ENCODE data around the gene IL18. TPM values are rescaled to one million over a fixed set of nuclear protein-coding genes. Genes with fewer than 3 reads are reported as not detected.

Gene IL18
- polyA plus RNA-seq, 2 of the 4 experiments (the other 2 are of a cell fraction): 95.5 to 119 TPM

DNA sequence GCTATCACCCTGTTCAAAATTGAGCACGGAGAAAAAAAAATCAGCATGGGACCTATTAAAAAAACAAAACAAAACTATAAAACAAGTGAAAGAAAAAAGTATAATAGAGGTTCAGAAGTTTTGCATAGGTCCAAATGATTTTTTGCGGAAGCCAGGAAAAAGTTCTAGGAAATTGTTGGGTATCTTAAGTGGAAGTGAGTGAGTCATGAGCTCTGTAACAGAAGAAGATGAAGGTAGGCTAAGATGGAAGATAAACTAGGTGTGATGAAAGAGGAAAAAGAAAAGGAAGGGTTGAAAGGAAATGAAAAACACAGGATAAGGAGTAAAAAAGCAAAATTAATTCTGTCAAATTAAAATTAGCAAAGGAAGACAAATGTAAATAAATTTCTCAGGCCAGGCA, 49.4 kb downstream of the IL18 start:
- ChIA-PET POLR2A (no interaction called here), CTCF (interaction anchor here (0.9 to 6.5 kb wide), 22 partner anchors 9 to 183 kb away, joined by 3 to 50 read pairs (median 5); partner anchors contain the start of gene BCO2)
- FAIRE-seq (no peak), DNase-seq (ENCODE audit: low read depth in 1 of 2, low spot score in 1 of 2) (no peak), ATAC-seq (no peak)
- TF ChIP-seq CEBPB (IDR thresholded peaks at IDR 0.05) (no peak), CBX8 (IDR thresholded peaks at IDR 0.05) (no peak), FOXS1 (CRISPR knock-in tag; IDR thresholded peaks at IDR 0.05) (no peak)
- no peaks in the 10 kb centered on the region for H3K9me3 ChIP-seq
- no peak overlapping the region for H3K4me2 ChIP-seq
- 77% methylated on average over 2 of the region's 2 CpGs for WGBS (ENCODE audit: missing lambda C conversion rate)
- no peak overlapping the region; a peak in 1 of 6 replicates for H3K27ac ChIP-seq
- H3K4me1 ChIP-seq: 0 out of 3 replicates have a peak, but pooled peaks cover 3% of the 10 kb centered on the region
- H3K4me3 ChIP-seq: no peak overlapping the region

DNA sequence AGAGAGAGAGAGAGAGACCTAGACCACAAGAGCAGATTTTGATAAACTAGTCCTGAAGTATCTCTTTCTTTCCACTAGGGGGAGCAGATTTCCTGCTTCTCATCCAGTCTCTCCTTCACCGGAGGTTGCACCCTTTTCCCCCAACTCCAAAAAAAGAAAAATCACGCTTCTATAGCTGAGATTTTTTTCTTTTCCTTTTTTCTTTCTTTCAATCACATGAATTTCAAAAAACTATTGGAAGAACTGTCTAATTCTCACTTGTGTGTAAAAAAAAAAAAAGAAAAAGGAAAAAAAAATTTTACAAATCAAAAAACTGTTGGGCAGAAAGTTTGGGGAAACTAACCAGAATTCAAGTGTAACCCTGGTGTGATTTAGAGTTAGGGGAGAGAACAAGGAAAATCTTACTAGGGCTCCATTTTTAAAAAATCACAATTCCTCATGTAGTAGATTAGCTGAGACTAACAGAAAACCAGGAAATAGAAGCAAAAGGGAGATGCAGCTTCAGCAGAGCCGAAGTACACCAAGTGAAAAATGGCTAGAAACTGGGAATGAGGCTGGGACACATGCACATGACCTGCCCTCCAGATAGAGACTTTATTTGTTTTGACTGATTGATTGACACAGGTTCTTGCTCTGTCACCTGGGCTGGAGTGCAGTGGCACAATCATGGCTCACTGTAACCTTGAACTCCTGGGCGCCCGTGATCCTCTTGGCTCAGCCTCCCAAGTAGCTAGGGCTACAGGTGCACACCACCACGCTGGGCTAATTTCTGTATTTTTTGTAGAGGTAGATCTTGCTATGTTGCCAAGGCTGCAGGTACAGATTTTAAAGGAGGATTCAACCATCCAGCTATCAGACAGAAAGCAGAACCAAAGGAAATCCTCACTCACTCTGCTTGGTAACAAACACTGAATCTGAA, 50.1 kb downstream of the IL18 start:
- WGBS (ENCODE audit: missing lambda C conversion rate): 50% methylated on average over 5 of the region's 6 CpGs
- Histone ChIP-seq H3K4me2 (peak overlapping the region; percentile 60), H3K27ac (peak overlapping the region; percentile 52 to 60; a peak in 3 of 6 replicates), H3K4me1 (0 out of 3 replicates have a peak, but pooled peaks cover 3% of the 10 kb centered on the region), H3K4me3 (no peak overlapping the region), H3K9me3 (no peaks in the 10 kb centered on the region)
- no peak for FAIRE-seq
- DNase-seq (ENCODE audit: low read depth in 1 of 2, low spot score in 1 of 2): peak; percentile 31 to 64
- POLR2A ChIA-PET: no interaction called here
- CTCF ChIA-PET: interaction anchor here (0.6 to 6.5 kb wide), 38 partner anchors 9 to 945 kb away, joined by 3 to 50 read pairs (median 4); partner anchors contain the start of gene BCO2
- peak; percentile 66 to 80; a peak in 4 of 6 replicates for ATAC-seq
- TF ChIP-seq, protein P1, sequence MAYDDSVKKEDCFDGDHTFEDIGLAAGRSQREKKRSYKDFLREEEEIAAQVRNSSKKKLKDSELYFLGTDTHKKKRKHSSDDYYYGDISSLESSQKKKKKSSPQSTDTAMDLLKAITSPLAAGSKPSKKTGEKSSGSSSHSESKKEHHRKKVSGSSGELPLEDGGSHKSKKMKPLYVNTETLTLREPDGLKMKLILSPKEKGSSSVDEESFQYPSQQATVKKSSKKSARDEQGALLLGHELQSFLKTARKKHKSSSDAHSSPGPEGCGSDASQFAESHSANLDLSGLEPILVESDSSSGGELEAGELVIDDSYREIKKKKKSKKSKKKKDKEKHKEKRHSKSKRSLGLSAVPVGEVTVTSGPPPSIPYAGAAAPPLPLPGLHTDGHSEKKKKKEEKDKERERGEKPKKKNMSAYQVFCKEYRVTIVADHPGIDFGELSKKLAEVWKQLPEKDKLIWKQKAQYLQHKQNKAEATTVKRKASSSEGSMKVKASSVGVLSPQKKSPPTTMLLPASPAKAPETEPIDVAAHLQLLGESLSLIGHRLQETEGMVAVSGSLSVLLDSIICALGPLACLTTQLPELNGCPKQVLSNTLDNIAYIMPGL (CRISPR knock-in tag; IDR thresholded peaks at IDR 0.05; ENCODE audit: borderline replicate concordance): no peak
- TF ChIP-seq SMC3 (IDR thresholded peaks at IDR 0.05) (peak; percentile 68), ZNF302 (CRISPR knock-in tag; IDR thresholded peaks at IDR 0.05) (no peak), RAD21 (conservative IDR thresholded peaks at IDR 0.05 in 1 of 2, IDR thresholded peaks at IDR 0.05 in 1 of 2) (peak; percentile 69 to 78), JUNB (IDR thresholded peaks at IDR 0.05) (no peak)
- TF ChIP-seq, protein P2, sequence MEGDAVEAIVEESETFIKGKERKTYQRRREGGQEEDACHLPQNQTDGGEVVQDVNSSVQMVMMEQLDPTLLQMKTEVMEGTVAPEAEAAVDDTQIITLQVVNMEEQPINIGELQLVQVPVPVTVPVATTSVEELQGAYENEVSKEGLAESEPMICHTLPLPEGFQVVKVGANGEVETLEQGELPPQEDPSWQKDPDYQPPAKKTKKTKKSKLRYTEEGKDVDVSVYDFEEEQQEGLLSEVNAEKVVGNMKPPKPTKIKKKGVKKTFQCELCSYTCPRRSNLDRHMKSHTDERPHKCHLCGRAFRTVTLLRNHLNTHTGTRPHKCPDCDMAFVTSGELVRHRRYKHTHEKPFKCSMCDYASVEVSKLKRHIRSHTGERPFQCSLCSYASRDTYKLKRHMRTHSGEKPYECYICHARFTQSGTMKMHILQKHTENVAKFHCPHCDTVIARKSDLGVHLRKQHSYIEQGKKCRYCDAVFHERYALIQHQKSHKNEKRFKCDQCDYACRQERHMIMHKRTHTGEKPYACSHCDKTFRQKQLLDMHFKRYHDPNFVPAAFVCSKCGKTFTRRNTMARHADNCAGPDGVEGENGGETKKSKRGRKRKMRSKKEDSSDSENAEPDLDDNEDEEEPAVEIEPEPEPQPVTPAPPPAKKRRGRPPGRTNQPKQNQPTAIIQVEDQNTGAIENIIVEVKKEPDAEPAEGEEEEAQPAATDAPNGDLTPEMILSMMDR (IDR thresholded peaks at IDR 0.05): peak; percentile 63

DNA sequence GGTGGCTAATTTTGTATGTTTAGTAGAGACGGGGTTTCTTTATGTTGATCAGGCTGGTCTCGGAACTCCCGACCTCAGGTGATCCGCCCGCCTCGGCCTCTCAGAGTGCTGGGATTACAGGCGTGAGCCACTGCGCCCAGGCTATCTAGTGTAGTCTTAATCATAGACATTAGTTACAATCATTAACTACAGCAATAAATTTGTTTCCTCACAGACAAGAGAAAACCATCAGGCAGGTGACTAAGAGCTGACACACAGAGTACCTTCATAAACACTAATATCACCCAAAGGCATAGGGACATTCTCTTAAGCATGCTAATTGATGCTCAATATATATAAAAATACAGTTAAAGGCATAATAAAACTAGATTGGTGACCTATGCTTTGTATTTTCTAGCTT, 57.8 kb downstream of the IL18 start:
- WGBS (ENCODE audit: missing lambda C conversion rate): 71% methylated on average over 7 of the region's 8 CpGs
- no peak for FAIRE-seq
- H3K4me3 ChIP-seq: no peak overlapping the region
- no peak overlapping the region for H3K4me2 ChIP-seq
- H3K27ac ChIP-seq: no peak overlapping the region
- ATAC-seq: no peak
- no peak for DNase-seq (ENCODE audit: low read depth in 1 of 2, low spot score in 1 of 2)
- no peaks in the 10 kb centered on the region for H3K9me3 ChIP-seq
- ChIA-PET CTCF (interaction anchor here (1.4 to 3.2 kb wide), 2 partner anchors 8 to 174 kb away, joined by 3 to 8 read pairs; no protein-coding TSS in a partner anchor), POLR2A (no interaction called here)
- TF ChIP-seq ZNF302 (CRISPR knock-in tag; IDR thresholded peaks at IDR 0.05): no peak
- TF ChIP-seq, protein P3, sequence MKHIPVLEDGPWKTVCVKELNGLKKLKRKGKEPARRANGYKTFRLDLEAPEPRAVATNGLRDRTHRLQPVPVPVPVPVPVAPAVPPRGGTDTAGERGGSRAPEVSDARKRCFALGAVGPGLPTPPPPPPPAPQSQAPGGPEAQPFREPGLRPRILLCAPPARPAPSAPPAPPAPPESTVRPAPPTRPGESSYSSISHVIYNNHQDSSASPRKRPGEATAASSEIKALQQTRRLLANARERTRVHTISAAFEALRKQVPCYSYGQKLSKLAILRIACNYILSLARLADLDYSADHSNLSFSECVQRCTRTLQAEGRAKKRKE (CRISPR knock-in tag; IDR thresholded peaks at IDR 0.05; ENCODE audit: low read depth): no peak
- no peak for TF ChIP-seq JUNB (IDR thresholded peaks at IDR 0.05)
- no peak for TF ChIP-seq RCOR1 (IDR thresholded peaks at IDR 0.05; ENCODE audit: low read depth, low read length)
- H3K4me1 ChIP-seq: no peaks in the 10 kb centered on the region

DNA sequence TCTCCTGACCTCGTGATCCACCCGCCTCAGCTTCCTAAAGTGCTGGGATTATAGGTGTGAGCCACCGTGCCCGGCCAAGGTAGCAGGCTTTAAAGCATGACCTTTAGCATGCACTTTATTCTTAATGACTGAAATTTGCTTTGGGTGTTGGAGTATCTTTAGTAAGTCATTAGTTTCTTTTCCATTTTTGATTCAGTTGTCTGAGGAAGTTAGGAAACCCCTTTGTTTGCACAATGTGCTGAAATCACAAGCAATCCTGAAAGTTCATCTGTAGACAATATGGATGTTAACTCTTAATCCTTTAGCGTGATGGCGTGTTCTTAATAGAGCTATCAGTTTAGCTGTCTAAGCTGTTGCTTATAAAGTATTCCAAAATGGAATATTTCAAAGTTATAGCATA, 60.4 kb downstream of the IL18 start:
- no peak for FAIRE-seq
- no peak overlapping the region for H3K4me3 ChIP-seq
- H3K4me2 ChIP-seq: no peak overlapping the region
- TF ChIP-seq, protein P4, sequence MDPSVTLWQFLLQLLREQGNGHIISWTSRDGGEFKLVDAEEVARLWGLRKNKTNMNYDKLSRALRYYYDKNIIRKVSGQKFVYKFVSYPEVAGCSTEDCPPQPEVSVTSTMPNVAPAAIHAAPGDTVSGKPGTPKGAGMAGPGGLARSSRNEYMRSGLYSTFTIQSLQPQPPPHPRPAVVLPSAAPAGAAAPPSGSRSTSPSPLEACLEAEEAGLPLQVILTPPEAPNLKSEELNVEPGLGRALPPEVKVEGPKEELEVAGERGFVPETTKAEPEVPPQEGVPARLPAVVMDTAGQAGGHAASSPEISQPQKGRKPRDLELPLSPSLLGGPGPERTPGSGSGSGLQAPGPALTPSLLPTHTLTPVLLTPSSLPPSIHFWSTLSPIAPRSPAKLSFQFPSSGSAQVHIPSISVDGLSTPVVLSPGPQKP (IDR thresholded peaks at IDR 0.05; ENCODE audit: low read depth, low read length): no peak
- TF ChIP-seq KDM5A (IDR thresholded peaks at IDR 0.05) (no peak), ESRRA (IDR thresholded peaks at IDR 0.05; ENCODE audit: borderline replicate concordance, low read length) (no peak), HOXA7 (CRISPR knock-in tag; IDR thresholded peaks at IDR 0.05) (no peak)
- no peak for ATAC-seq
- H3K9me3 ChIP-seq: no peaks in the 10 kb centered on the region
- H3K4me1 ChIP-seq: no peaks in the 10 kb centered on the region
- no peak overlapping the region for H3K27ac ChIP-seq
- ChIA-PET POLR2A (interaction anchor here (0.7 kb wide), 1 partner anchor 60 kb away, joined by 10 read pairs; no protein-coding TSS in a partner anchor), CTCF (interaction anchor here (1.5 to 3.2 kb wide), 2 partner anchors 11 to 177 kb away, joined by 3 to 8 read pairs; no protein-coding TSS in a partner anchor)
- DNase-seq (ENCODE audit: low read depth in 1 of 2, low spot score in 1 of 2): no peak
- WGBS (ENCODE audit: missing lambda C conversion rate): 90% methylated on average over 6 of the region's 6 CpGs
